ENCODE measurements around the gene AEN.

The AEN gene

DNA sequence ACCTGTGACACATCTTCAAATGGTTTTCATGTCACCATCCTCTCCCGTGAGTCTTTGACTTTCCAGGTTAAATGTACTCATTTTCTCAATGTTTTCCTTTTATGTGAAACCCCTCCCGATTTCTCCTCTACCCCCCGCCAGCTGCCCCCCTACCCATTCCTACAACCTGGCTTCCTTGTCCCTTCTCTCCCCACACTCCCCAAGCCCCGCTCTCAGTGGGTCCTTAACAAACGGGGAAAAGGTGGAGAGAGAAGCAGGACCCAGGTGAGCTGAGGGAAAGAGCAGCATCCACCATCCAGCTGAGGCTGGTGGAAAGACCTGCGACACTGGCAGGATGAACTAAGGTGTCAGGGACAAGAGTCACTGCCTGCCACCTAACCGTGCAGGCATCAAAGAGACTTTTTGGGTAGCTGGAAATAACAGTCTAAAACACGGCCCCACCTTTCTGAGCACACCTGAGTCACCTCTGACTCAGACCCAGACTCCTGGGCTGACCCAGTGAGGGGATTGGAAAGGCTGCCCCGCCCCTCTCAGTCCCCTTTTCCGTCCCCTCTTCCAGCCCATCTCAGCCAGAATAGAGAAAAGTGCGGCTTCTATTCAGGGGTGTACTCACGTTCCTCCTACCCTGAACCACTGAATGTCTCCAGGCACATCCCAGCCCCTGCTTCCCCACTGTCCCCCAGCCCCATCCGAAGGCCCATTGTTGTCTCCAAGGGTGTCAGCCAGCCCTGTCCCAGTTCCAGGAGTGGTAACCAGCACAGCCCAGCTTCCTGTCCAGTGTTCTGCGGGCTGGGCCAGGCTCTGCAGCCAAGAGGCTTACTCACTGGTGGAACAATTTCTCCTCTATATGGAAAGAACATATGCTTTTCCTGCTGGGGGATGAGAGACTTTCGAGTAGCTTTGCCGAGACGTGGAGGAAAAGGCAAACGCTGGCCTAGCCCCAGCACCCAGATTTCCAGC lies 38.1 kb downstream of the AEN start:
- Mint-ChIP-seq H3K9me3 (no peaks in the 10 kb centered on the region), H3K4me3 (no peak overlapping the region), H3K4me1 (peaks cover 76% of the 10 kb centered on the region), H3K27me3 (no peaks in the 10 kb centered on the region), H3K36me3 (no peaks in the 10 kb centered on the region), H3K27ac (peak overlapping the region; percentile 66)

DNA sequence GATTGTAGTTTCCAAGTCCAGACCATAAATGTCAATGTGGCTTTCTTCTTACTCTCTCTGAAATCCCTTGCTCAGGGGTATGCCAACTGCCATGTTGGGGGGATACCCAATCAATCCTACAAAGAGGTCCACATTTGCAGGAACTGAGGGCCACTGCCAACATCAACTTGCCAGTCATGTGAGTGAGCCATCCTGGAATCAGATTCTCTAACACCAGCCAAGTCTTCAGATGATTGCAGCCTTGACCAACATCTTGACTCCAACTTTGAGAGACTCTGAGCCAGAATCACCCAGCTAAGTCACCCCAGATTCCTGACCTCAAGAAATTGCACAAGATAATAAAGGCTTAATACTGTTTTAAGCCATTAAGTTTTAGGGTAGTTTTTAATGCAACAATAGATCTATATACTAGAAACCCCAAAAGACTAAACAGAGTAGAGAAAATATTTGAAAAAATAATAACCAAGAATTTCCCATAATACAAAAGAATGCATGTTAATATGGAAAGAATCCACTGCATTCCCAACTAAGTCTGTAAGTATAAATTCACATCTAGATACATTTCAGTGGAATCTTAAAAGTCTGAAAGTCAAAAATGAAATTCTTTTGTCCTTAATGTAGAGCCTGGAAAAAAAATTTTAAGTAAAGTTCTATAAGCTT lies 40.0 kb downstream of the AEN start:
- Mint-ChIP-seq H3K4me3 (no peak overlapping the region), H3K4me1 (peaks cover 64% of the 10 kb centered on the region), H3K36me3 (no peaks in the 10 kb centered on the region), H3K27me3 (no peaks in the 10 kb centered on the region), H3K27ac (no peak overlapping the region), H3K9me3 (no peaks in the 10 kb centered on the region)

DNA sequence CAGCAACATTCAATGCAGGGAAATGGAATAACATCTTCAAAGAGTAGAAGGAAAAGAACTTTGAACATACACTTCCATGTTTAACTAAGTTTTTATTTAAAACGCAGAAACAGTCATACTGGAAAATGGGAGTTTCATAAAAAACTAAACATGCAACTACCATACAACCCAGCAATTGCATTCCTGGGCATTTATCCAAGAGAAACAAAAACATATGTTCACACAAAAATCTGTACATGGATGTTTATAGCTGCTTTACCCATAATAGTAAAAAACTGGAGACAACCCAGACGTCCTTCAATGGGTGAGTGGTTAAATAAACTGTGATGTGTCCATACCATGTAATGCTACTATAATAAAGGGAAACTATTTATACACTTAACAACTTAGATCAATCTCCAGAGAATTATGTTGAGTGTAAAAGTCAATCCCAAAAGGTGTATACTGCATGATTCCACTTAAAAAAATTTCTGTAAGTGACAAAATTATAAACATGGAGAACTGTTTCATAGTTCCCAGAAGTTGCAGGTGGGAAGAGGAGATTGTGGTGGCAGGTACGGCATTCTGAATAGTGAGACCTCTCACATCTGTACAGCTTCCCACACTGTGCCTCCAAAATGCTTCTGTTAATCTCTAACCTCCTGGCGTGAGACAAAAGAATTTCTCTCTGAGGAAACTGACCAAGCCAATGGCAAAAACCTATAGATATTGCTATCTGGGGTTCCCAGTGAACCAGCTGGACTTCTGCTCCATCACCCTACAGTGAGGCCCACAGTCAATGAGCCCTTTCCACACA lies 40.8 kb downstream of the AEN start:
- H3K4me1 Mint-ChIP-seq, result peaks cover 57% of the 10 kb centered on the region
- no peak overlapping the region for H3K4me3 Mint-ChIP-seq
- H3K27ac Mint-ChIP-seq, result peak overlapping the region; percentile 30
- no peaks in the 10 kb centered on the region for H3K36me3 Mint-ChIP-seq
- no peaks in the 10 kb centered on the region for H3K9me3 Mint-ChIP-seq
- no peaks in the 10 kb centered on the region for H3K27me3 Mint-ChIP-seq

DNA sequence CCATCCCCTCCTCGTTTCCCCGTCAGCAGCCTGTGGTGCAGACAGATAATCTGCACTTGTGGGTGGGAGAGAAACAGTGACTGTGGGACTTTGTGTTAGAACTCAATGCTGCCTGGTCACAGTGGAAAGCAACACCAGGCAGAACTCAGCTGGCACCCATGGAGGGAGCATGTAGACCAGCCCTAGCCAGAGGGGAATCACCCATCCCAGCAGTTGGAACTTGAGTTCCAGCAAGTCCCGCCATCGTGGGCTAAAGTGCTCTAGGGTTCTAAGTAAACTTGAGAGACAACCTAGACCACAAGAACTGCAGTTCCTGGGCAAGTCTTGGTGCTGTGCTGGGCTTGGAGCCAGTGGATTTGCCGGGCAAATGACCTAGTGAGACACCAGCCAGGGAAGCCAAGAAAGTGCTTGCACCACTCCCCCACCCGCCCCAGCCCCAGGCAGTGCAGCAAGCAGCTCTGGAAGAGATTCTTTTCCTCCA lies 42.0 kb downstream of the AEN start:
- peaks cover 47% of the 10 kb centered on the region for H3K4me1 Mint-ChIP-seq
- H3K27me3 Mint-ChIP-seq, result no peaks in the 10 kb centered on the region
- no peaks in the 10 kb centered on the region for H3K36me3 Mint-ChIP-seq
- H3K9me3 Mint-ChIP-seq, result no peaks in the 10 kb centered on the region
- H3K4me3 Mint-ChIP-seq, result no peak overlapping the region
- H3K27ac Mint-ChIP-seq, result no peak overlapping the region

DNA sequence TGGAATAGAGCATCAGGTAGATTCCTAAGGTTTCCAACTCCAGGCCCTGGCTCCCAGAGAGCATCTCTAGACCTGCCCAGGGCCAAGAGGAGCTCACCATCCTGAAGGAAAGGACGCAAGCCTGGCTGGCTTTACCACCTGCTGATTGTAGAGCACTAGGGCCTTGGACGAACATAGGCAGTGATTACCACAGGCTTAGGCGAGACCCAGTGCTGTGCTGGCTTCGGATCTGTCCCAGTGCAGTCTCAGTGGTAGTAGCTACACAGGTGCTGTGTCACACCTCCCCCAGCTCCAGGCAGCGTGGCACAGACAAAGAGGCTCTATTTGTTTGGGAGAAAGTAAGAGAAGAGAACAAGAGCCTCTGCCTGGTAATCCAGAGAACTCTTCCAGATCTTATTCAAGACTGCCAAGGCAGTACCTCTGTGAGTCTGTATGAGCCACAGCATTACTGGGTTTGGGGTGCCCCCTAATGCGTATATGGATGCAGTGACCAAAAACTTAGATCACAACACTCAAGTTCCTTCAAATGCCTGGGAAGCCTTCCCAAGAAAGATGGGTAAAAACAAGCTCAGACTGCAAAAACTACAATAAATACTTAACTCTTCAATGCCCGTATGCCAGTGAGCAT lies 43.1 kb downstream of the AEN start:
- H3K36me3 Mint-ChIP-seq, result peaks cover 3% of the 10 kb centered on the region
- H3K4me3 Mint-ChIP-seq, result no peak overlapping the region
- peaks cover 41% of the 10 kb centered on the region for H3K4me1 Mint-ChIP-seq
- H3K27me3 Mint-ChIP-seq, result peaks cover 5% of the 10 kb centered on the region
- H3K27ac Mint-ChIP-seq, result peak overlapping the region; percentile 27
- H3K9me3 Mint-ChIP-seq, result no peaks in the 10 kb centered on the region

DNA sequence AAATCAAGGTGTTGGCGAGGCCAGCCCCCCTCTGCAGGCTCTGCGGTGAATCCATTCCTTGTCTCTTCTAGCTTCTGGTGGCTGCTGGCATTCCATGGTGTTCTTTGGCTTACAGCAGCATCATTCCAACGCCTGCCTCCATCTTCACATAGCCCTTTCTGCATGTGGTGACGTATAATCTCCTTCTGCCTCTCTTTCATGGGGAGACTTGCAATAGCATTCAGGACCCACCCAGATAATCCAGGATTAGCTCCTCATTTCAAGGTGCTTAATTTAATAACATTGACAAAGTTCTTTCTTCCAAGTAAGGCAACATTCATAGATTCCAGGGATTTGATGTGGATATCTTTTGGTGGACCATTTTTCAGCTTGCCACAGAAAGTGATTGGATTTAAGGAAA lies 53.5 kb downstream of the AEN start:
- H3K4me3 Mint-ChIP-seq, result no peak overlapping the region
- H3K9me3 Mint-ChIP-seq, result peaks cover 7% of the 10 kb centered on the region
- H3K27ac Mint-ChIP-seq, result no peak overlapping the region
- no peaks in the 10 kb centered on the region for H3K4me1 Mint-ChIP-seq
- H3K36me3 Mint-ChIP-seq, result peaks cover 2% of the 10 kb centered on the region
- H3K27me3 Mint-ChIP-seq, result peaks cover 14% of the 10 kb centered on the region

DNA sequence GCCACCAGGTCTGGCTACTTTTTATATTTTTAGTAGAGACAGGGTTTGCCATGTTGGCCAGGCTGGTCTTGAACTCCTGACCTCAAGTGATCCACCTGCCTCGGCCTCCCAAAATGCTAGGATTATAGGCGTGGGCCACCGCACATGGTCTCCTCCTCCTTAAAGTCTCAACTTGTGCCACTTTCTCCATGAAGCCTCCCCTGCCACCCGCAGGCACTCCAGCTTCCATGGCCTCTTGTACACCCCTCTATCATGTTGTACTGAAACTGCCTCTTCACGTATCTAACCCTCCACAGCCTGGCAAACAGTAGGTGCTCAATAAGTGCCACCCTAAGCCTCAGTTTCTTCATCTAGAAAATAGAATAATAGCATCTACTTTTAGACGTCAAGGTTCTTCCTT lies 57.6 kb downstream of the AEN start:
- no peaks in the 10 kb centered on the region for H3K4me1 Mint-ChIP-seq
- no peaks in the 10 kb centered on the region for H3K27me3 Mint-ChIP-seq
- H3K36me3 Mint-ChIP-seq, result no peaks in the 10 kb centered on the region
- no peak overlapping the region for H3K27ac Mint-ChIP-seq
- no peaks in the 10 kb centered on the region for H3K9me3 Mint-ChIP-seq
- H3K4me3 Mint-ChIP-seq, result no peak overlapping the region

DNA sequence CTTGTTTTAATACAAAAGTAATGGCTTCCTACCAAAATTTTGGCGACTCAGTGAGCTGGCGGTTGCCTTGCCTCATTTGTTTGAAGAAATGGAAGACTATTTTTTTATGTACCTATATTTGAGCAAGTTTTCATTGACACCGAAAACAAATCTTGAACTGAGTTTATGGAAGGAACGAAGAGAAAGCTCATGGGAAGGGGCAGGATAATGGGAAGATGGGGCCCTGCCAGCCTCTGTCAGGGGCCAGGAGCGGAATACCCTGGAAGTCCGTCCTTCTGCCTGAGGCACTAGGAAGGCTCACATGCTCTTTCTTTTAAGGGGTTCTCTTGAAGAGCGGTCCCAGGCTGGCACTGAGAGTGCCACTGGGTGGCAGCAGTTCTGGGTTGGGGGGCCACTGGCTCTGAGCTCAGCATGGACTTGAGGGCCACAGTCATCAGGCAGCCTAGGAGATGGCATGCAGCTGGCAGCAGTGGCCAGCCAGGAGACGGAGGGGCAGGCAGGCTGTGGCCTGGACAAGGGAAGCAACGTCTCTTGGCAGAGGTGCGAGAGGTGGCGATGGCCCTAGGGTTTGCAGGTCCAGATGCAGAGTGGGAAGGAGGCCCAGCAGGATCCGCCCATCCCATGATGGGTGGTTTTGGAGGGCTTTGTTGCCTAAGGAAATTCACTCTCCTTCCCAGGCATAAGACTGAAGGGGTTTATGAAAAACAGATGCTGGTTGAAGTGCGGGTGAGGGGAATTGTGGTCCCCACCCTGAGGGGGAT lies 59.3 kb downstream of the AEN start:
- Mint-ChIP-seq H3K27ac (no peak overlapping the region), H3K9me3 (no peaks in the 10 kb centered on the region), H3K36me3 (no peaks in the 10 kb centered on the region), H3K27me3 (no peaks in the 10 kb centered on the region), H3K4me1 (no peaks in the 10 kb centered on the region), H3K4me3 (no peak overlapping the region)

DNA sequence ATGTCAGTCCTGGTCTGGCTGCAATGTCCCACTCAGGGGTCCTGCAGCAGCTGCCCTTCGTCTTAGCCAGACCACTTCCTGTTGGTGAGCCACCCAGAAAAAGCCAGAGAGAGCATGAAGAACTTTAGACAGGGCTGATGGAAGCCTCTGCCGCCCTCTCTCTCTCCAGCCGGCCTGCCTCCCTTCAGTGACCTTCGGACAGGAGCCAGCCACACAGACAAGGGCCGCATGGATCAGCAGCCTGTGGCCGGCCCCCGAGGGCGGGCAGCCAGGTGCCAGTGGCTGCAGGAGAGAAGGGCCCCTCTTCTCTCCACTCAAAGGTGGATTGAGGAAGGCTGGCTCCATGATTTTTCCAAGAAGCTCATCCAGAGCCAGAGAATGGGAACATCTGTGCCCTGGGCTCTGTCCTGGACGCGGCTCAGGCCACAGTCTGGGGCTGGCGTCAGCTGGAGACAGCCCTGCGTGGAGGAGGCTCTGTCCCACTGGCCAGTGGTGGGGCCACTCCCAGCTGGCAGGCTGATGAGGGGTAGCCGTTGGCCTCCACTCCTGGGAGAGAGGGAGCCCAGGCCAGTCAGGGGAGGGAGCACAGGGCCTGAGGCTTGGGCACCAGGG lies 60.6 kb downstream of the AEN start:
- Mint-ChIP-seq H3K4me1 (no peaks in the 10 kb centered on the region), H3K36me3 (no peaks in the 10 kb centered on the region), H3K27me3 (peaks cover 2% of the 10 kb centered on the region), H3K4me3 (no peak overlapping the region), H3K27ac (no peak overlapping the region), H3K9me3 (no peaks in the 10 kb centered on the region)
